ENCODE data around the gene SLC1A2. TPM values are rescaled to one million over a fixed set of nuclear protein-coding genes. Genes with fewer than 3 reads are reported as not detected.

The SLC1A2 gene
- total RNA-seq, 1 donor from 2014 or later: 54.3 TPM

- peaks cover 5% of the 10 kb centered on the region for H3K36me3 Mint-ChIP-seq (ENCODE audit: unreplicated experiment)
- H3K27me3 Mint-ChIP-seq (ENCODE audit: unreplicated experiment): peaks cover 2% of the 10 kb centered on the region
- no peaks in the 10 kb centered on the region for H3K9me3 Mint-ChIP-seq (ENCODE audit: unreplicated experiment)
- no peak for DNase-seq
- peaks cover 3% of the 10 kb centered on the region for H3K4me1 Mint-ChIP-seq (ENCODE audit: low read depth, unreplicated experiment)
- TF ChIP-seq, protein P1, sequence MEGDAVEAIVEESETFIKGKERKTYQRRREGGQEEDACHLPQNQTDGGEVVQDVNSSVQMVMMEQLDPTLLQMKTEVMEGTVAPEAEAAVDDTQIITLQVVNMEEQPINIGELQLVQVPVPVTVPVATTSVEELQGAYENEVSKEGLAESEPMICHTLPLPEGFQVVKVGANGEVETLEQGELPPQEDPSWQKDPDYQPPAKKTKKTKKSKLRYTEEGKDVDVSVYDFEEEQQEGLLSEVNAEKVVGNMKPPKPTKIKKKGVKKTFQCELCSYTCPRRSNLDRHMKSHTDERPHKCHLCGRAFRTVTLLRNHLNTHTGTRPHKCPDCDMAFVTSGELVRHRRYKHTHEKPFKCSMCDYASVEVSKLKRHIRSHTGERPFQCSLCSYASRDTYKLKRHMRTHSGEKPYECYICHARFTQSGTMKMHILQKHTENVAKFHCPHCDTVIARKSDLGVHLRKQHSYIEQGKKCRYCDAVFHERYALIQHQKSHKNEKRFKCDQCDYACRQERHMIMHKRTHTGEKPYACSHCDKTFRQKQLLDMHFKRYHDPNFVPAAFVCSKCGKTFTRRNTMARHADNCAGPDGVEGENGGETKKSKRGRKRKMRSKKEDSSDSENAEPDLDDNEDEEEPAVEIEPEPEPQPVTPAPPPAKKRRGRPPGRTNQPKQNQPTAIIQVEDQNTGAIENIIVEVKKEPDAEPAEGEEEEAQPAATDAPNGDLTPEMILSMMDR (IDR thresholded peaks at IDR 0.05; ENCODE audit: partially characterized antibody, unreplicated experiment): no peak
- no peak overlapping the region for H3K27ac Mint-ChIP-seq (ENCODE audit: unreplicated experiment)
- H3K4me3 Mint-ChIP-seq (ENCODE audit: unreplicated experiment): no peak overlapping the region
Measured at GRCh38 chr11:35207471-35208403, 211.6 kb downstream of the SLC1A2 start.

GRCh38 chr11:35206616-35207015 is 212.7 kb downstream of the SLC1A2 start:
- no peak overlapping the region for H3K27ac Mint-ChIP-seq (ENCODE audit: unreplicated experiment)
- H3K9me3 Mint-ChIP-seq (ENCODE audit: unreplicated experiment): no peaks in the 10 kb centered on the region
- H3K4me1 Mint-ChIP-seq (ENCODE audit: low read depth, unreplicated experiment): peaks cover 3% of the 10 kb centered on the region
- H3K27me3 Mint-ChIP-seq (ENCODE audit: unreplicated experiment): peaks cover 2% of the 10 kb centered on the region
- DNase-seq: no peak
- no peak overlapping the region for H3K4me3 Mint-ChIP-seq (ENCODE audit: unreplicated experiment)
- H3K36me3 Mint-ChIP-seq (ENCODE audit: unreplicated experiment): peaks cover 5% of the 10 kb centered on the region
- TF ChIP-seq, protein P1 (IDR thresholded peaks at IDR 0.05; ENCODE audit: partially characterized antibody, unreplicated experiment): no peak

DNA sequence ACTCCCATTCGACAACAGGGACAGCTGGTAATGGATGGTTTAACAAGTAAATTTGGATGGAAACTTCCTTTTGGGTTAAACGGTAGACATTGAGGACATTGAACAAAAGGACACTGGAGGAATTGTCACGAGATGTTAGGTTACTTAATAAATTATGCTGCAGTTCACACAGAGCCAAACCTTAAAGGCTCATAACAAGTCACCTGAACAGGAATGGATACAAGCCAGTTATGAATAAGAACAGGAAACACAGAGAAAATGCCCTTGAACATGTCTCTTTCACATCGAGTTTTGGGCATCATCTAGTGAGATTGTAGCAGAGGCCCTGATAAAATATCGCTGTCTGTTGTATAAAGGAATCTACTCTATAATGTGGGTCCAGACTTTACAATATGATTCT is 214.7 kb downstream of the SLC1A2 start:
- TF ChIP-seq, protein P1 (IDR thresholded peaks at IDR 0.05; ENCODE audit: partially characterized antibody, unreplicated experiment): no peak
- H3K4me3 Mint-ChIP-seq (ENCODE audit: unreplicated experiment): no peak overlapping the region
- no peak overlapping the region for H3K27ac Mint-ChIP-seq (ENCODE audit: unreplicated experiment)
- peaks cover 2% of the 10 kb centered on the region for H3K27me3 Mint-ChIP-seq (ENCODE audit: unreplicated experiment)
- peaks cover 3% of the 10 kb centered on the region for H3K4me1 Mint-ChIP-seq (ENCODE audit: low read depth, unreplicated experiment)
- H3K9me3 Mint-ChIP-seq (ENCODE audit: unreplicated experiment): no peaks in the 10 kb centered on the region
- H3K36me3 Mint-ChIP-seq (ENCODE audit: unreplicated experiment): no peaks in the 10 kb centered on the region
- no peak for DNase-seq

Other genes with a start within 250 kb of the SLC1A2 start
- gene PAMR1, start 106.1 kb upstream of the SLC1A2 start, total RNA-seq (ENCODE audit: unreplicated experiment): 10.6 TPM
- 74.3 TPM for gene FJX1, start 198.9 kb upstream of the SLC1A2 start, total RNA-seq (ENCODE audit: unreplicated experiment)
- 53.3 TPM for gene TRIM44, start 243.2 kb upstream of the SLC1A2 start, total RNA-seq (ENCODE audit: unreplicated experiment)